HG02938 (cell line): ENCODE measurements around the gene ARHGAP32.

Experiments used
- ATAC-seq: cut with Tn5 transposase; IDR thresholded peaks from one replicate; pipeline ENCODE4 v1.9.1; 2021; ENCODE audit warnings: mild to moderate bottlenecking, moderate library complexity; ENCODE audit not compliant: unreplicated experiment

ARHGAP32 gene

GRCh38 chr11:129192150-129192549 lies at the start of gene ARHGAP32:
TSS of gene ARHGAP32 (minus strand) at chr11:129192325. CDS start at chr11:129192198, 127 bp downstream.
- ATAC-seq = no peak

- no peak for ATAC-seq
Observed at GRCh38 chr11:129239207-129239606, 47.1 kb upstream of the ARHGAP32 start.

- no peak for ATAC-seq
Observed at GRCh38 chr11:129237880-129238638, 45.9 kb upstream of the ARHGAP32 start.

- no peak for ATAC-seq
Observed at GRCh38 chr11:129237456-129237855, 45.3 kb upstream of the ARHGAP32 start.

- no peak for ATAC-seq
Observed at GRCh38 chr11:129236850-129237249, 44.7 kb upstream of the ARHGAP32 start.

GRCh38 chr11:129234978-129235377 lies 42.9 kb upstream of the ARHGAP32 start:
- no peak for ATAC-seq

GRCh38 chr11:129230006-129230405 lies 37.9 kb upstream of the ARHGAP32 start:
- no peak for ATAC-seq

GRCh38 chr11:129226207-129226798 lies 34.2 kb upstream of the ARHGAP32 start:
- no peak for ATAC-seq

- ATAC-seq = no peak
Observed at GRCh38 chr11:129225190-129225589, 33.1 kb upstream of the ARHGAP32 start.

GRCh38 chr11:129224538-129224937 lies 32.4 kb upstream of the ARHGAP32 start:
- ATAC-seq = no peak

- no peak for ATAC-seq
Observed at GRCh38 chr11:129223701-129224149, 31.6 kb upstream of the ARHGAP32 start.

GRCh38 chr11:129223260-129223659 lies 31.1 kb upstream of the ARHGAP32 start:
- ATAC-seq = no peak

GRCh38 chr11:129222158-129222557 lies 30.0 kb upstream of the ARHGAP32 start:
- no peak for ATAC-seq

GRCh38 chr11:129215506-129216245 lies 23.6 kb upstream of the ARHGAP32 start:
- ATAC-seq = no peak

GRCh38 chr11:129214710-129215295 lies 22.7 kb upstream of the ARHGAP32 start:
- no peak for ATAC-seq

- ATAC-seq = no peak
Observed at GRCh38 chr11:129213261-129213660, 21.1 kb upstream of the ARHGAP32 start.

- ATAC-seq = no peak
Observed at GRCh38 chr11:129211397-129211796, 19.3 kb upstream of the ARHGAP32 start.

- no peak for ATAC-seq
Observed at GRCh38 chr11:129210831-129211181, 18.7 kb upstream of the ARHGAP32 start.

- ATAC-seq = no peak
Observed at GRCh38 chr11:129209891-129210830, 18.0 kb upstream of the ARHGAP32 start.

GRCh38 chr11:129208863-129209262 lies 16.7 kb upstream of the ARHGAP32 start:
- no peak for ATAC-seq
